Psoas muscle (tissue), 8 donors: ENCODE data around the gene PTPRQ. TPM values are rescaled to one million over a fixed set of nuclear protein-coding genes. Genes with fewer than 3 reads are reported as not detected.

ENCODE experiments used
- ATAC-seq, 4 donors: fragments of 200-7000 bp; cut with Tn5 transposase; one replicate each; pipeline ENCODE4 v1.9.1; 2020; ENCODE audit warnings: moderate library complexity in 3 of 4, mild to moderate bottlenecking in 2 of 4
- DNase-seq, 2 donors: peaks; one replicate each; pipeline ENCODE4 v3.0.0-alpha.2; 2020
- H3K27ac ChIP-seq: fragments of 200-600 bp; one replicate; pipeline ENCODE4 v1.8.0; 2022
- H3K27me3 ChIP-seq, 3 donors: fragments of 200-600 bp in 1 of 3; one replicate each; pipeline versions ENCODE4 v1.6.1 to v1.8.0; 2013 to 2022; ENCODE audit warnings: low read length in 2 of 3, mild to moderate bottlenecking in 2 of 3, moderate library complexity in 1 of 3; ENCODE audit not compliant: insufficient read depth in 3 of 3
- H3K36me3 ChIP-seq, 2 donors: fragments of 200-600 bp in 1 of 2; one replicate each; pipeline versions ENCODE4 v1.6.1 to v1.8.0; 2013 to 2022; ENCODE audit warnings: low read depth in 1 of 2, mild to moderate bottlenecking in 1 of 2, moderate library complexity in 1 of 2; ENCODE audit not compliant: insufficient read depth in 1 of 2
- H3K4me1 ChIP-seq: fragments of 200-600 bp; one replicate; pipeline ENCODE4 v1.8.0; 2022
- H3K4me3 ChIP-seq: fragments of 200-600 bp; one replicate; pipeline ENCODE4 v1.8.0; 2022; ENCODE audit warnings: mild to moderate bottlenecking
- H3K9me3 ChIP-seq: fragments of 200-600 bp; one replicate; pipeline ENCODE4 v1.8.0; 2022
- CTCF ChIP-seq: fragments of 200-600 bp; IDR thresholded peaks from one replicate; pipeline ENCODE4 v1.8.0; 2022; ENCODE audit warnings: antibody characterized with exemption
- WGBS, 3 donors: extraction: QIAGEN DNeasy Blood & Tissue Kit; methylation state at CpG; one replicate each; pipeline versions ENCODE4 v1.1.6 to v1.1.7; 2013; 5-methylcytosine and 5-hydroxymethylcytosine counted together
- intact Hi-C, 2 donors: fragments of 100-400 bp; cut with DNase I; formaldehyde crosslinking; loops; one replicate each; pipeline versions ENCODE4 v1.11.0 to v1.14.2; 2022
- polyA plus RNA-seq, 3 donors: library from polyadenylated mRNA; stranded (reverse); fragments of 200-250 nt; gene quantifications; one replicate each; pipeline ENCODE4 v1.2.3, GENCODE V29; 2013
- total RNA-seq, 4 donors: library from RNA; stranded (reverse); fragmentation: NEBNext Ultra II Directional in 2 of 4; extraction: Animal tissue kit (Norgen Biotek cat#: 25700) in 2 of 4; gene quantifications; one replicate each; pipeline versions ENCODE4 v1.2.1 to v1.2.4, GENCODE V29; 2021 to 2023
- donor health status: healthy with polysubstance abuse.
- donor health status: DM: no; HTN: no; CAD: no; lungs with moderate emphysema.
- donor health status: Bipolar disorder and iron deficiency.
- donor health status: healthy.
- donor health status: DM: yes; HTN: yes; CAD: no.
- donor health status: DM: no; HTN: no; CAD: no.
- donor health status: DM: no; HTN: no; CAD: no.
- donor health status: DM: yes; HTN: yes; CAD: no.

PTPRQ gene
- total and polyA plus RNA-seq, 7 donors: 0.04 to 1.8 (median 0.91) TPM

DNA sequence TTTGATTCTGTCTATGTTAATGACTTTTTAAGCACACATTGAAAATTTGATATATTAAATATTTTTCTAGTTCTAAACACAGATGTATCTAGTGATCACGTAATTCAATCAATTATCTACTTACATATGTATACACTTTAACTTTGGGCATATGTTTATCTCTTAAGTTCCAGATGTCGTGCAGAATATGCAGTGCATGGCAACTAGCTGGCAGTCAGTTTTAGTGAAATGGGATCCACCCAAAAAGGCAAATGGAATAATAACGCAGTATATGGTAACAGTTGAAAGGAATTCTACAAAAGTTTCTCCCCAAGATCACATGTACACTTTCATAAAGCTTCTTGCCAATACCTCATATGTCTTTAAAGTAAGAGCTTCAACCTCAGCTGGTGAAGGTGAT is 105.3 kb downstream of the PTPRQ start:
- ATAC-seq (no peak), DNase-seq (no peak)
- Histone ChIP-seq H3K4me3 (no peak overlapping the region), H3K4me1 (peaks cover 5% of the 10 kb centered on the region), H3K36me3 (no peaks in the 10 kb centered on the region), H3K27ac (no peak overlapping the region), H3K27me3 (no peaks in the 10 kb centered on the region), H3K9me3 (no peaks in the 10 kb centered on the region)
- WGBS, 3 donors: 81 to 87% (median 82%) methylated on average over 3 of the region's 3 CpGs
- intact Hi-C loops: no loop called here
- TF ChIP-seq CTCF: no peak

DNA sequence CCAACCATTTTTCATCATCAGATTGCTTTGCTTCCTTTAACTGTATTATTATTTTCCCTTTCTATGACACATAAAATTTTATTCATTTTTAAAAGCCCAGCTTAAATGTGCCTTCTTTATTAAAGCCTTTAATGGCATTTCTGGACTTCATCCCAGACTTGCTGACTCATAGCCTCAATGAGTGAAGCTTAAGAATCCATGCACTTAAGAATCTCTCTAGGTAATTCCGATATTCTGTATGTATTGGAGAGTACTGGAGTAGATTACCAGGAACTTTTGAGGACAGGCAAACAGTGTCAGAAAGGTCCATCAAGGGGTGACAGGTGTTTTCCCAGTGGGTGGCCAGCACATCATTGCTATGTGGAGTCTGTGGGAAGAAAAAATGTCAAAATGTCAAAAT is 107.9 kb downstream of the PTPRQ start:
- no peak overlapping the region for H3K27ac ChIP-seq
- no peak for TF ChIP-seq CTCF
- WGBS, 3 donors: 43 to 65% (median 50%) methylated on average over 1 of the region's 1 CpG
- H3K4me3 ChIP-seq: no peak overlapping the region
- no peaks in the 10 kb centered on the region for H3K36me3 ChIP-seq
- H3K27me3 ChIP-seq: no peaks in the 10 kb centered on the region
- ATAC-seq (peak in 1 of 4 donors; percentile 28), DNase-seq (no peak)
- intact Hi-C loops: no loop called here
- H3K9me3 ChIP-seq: no peaks in the 10 kb centered on the region
- H3K4me1 ChIP-seq: peaks cover 5% of the 10 kb centered on the region

DNA sequence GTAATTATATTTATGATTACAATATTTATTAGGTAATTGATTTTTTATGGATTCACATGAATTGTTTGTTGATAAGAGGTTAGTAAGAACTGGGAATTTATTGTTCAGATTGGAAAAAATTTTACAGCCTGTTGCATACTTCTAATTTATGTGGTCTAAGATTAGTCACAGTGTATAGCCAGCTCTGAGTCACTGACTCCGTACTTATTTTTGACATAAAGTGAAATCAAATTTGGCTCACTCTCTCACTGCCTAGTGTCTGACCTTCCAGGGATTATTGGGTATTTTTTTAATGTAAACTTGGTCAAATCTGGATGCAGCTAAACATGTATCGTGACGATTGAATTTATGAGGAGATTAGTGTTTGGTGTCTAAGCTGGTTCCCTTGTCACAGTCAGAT is 109.3 kb downstream of the PTPRQ start:
- Histone ChIP-seq H3K4me1 (peaks cover 5% of the 10 kb centered on the region), H3K9me3 (no peaks in the 10 kb centered on the region), H3K4me3 (no peak overlapping the region), H3K27ac (no peak overlapping the region), H3K27me3 (no peaks in the 10 kb centered on the region), H3K36me3 (no peaks in the 10 kb centered on the region)
- WGBS, 3 donors: 36 to 46% (median 44%) methylated on average over 3 of the region's 3 CpGs
- no peak for TF ChIP-seq CTCF
- intact Hi-C loops: no loop called here
- DNase-seq (no peak), ATAC-seq (peak; percentile 64 to 79 (median 71))

- intact Hi-C loops: no loop called here
- Histone ChIP-seq H3K27ac (no peak overlapping the region), H3K4me1 (peaks cover 5% of the 10 kb centered on the region), H3K4me3 (no peak overlapping the region), H3K9me3 (no peaks in the 10 kb centered on the region), H3K36me3 (no peaks in the 10 kb centered on the region), H3K27me3 (no peaks in the 10 kb centered on the region)
- WGBS, 3 donors: 96 to 97% (median 97%) methylated on average over 1 of the region's 1 CpG
- ATAC-seq (no peak), DNase-seq (no peak)
- no peak for TF ChIP-seq CTCF
These were observed 112.5 kb downstream of the PTPRQ start for GRCh38 chr12:80556566-80556965.

- intact Hi-C loops: no loop called here
- Histone ChIP-seq H3K36me3 (no peaks in the 10 kb centered on the region), H3K4me1 (no peaks in the 10 kb centered on the region), H3K9me3 (no peaks in the 10 kb centered on the region), H3K4me3 (no peak overlapping the region), H3K27me3 (no peaks in the 10 kb centered on the region), H3K27ac (no peak overlapping the region)
- DNase-seq (no peak), ATAC-seq (no peak)
- TF ChIP-seq CTCF: no peak
- 83 to 91% (median 87%) methylated on average over 1 of the region's 1 CpG for WGBS, 3 donors
These were observed 115.7 kb downstream of the PTPRQ start for GRCh38 chr12:80559766-80560165.
